GM23248 (cell line): ENCODE measurements around the gene MIP. TPM values are rescaled to one million over a fixed set of nuclear protein-coding genes. Genes with fewer than 3 reads are reported as not detected.

Source experiments
- DNase-seq: peaks from one replicate; pipeline ENCODE4 v3.0.0-alpha.2; 2015
- H2AFZ ChIP-seq: fragments of 200-600 bp; sonication (generic); 2 replicates; pipeline ENCODE4 v1.6.1; 2016; ENCODE audit warnings: antibody characterized with exemption
- H3F3A ChIP-seq: fragments of 200-600 bp; sonication (generic); 2 replicates; pipeline ENCODE4 v1.6.1; 2016; ENCODE audit warnings: mild to moderate bottlenecking, antibody characterized with exemption, mixed run types; ENCODE audit not compliant: insufficient read depth
- H3K27ac ChIP-seq: fragments of 200-600 bp; sonication (generic); 2 replicates; pipeline ENCODE4 v1.5.1; 2016; ENCODE audit warnings: mild to moderate bottlenecking
- H3K27me3 ChIP-seq: fragments of 200-600 bp; sonication (generic); replicated peaks from 2 replicates; pipeline ENCODE4 v1.6.1; 2016; ENCODE audit warnings: mild to moderate bottlenecking; ENCODE audit not compliant: insufficient read depth
- H3K36me3 ChIP-seq: fragments of 200-600 bp; sonication (generic); 2 replicates; pipeline ENCODE4 v1.6.1; 2016; ENCODE audit warnings: low read depth, mild to moderate bottlenecking
- H3K4me1 ChIP-seq: fragments of 200-600 bp; sonication (generic); 2 replicates; pipeline ENCODE4 v1.6.1; 2016; ENCODE audit warnings: mild to moderate bottlenecking; ENCODE audit not compliant: insufficient read depth
- H3K4me2 ChIP-seq: fragments of 200-600 bp; sonication (generic); one replicate; pipeline ENCODE4 v1.6.1; 2016; ENCODE audit warnings: mild to moderate bottlenecking; ENCODE audit not compliant: unreplicated experiment
- H3K4me3 ChIP-seq: fragments of 200-600 bp; sonication (generic); 2 replicates; pipeline ENCODE4 v1.5.1; 2016; ENCODE audit warnings: mild to moderate bottlenecking
- H3K79me2 ChIP-seq: fragments of 200-600 bp; sonication (generic); 2 replicates; pipeline ENCODE4 v1.6.1; 2016; ENCODE audit warnings: mild to moderate bottlenecking; ENCODE audit not compliant: insufficient read depth
- H3K9ac ChIP-seq: fragments of 200-600 bp; sonication (generic); 2 replicates; pipeline ENCODE4 v1.6.1; 2016; ENCODE audit warnings: mild to moderate bottlenecking
- H3K9me2 ChIP-seq: fragments of 200-600 bp; sonication (generic); 2 replicates; pipeline ENCODE4 v1.6.1; 2016; ENCODE audit warnings: mixed run types, mild to moderate bottlenecking, moderate library complexity; ENCODE audit not compliant: insufficient read depth
- H3K9me3 ChIP-seq: fragments of 200-600 bp; sonication (generic); one replicate; pipeline ENCODE4 v1.6.1; 2017; ENCODE audit warnings: low read depth
- H4K20me1 ChIP-seq: fragments of 200-600 bp; sonication (generic); 2 replicates; pipeline ENCODE4 v1.6.0; 2016; ENCODE audit not compliant: insufficient read depth
- EZH2 ChIP-seq: fragments of 200-600 bp; sonication (generic); IDR thresholded peaks from 2 replicates; pipeline ENCODE4 v1.6.1; 2018; ENCODE audit warnings: antibody characterized with exemption, mild to moderate bottlenecking; ENCODE audit not compliant: insufficient read depth, poor library complexity, severe bottlenecking
- EZH2phosphoT487 ChIP-seq: fragments of 200-600 bp; sonication (generic); IDR thresholded peaks from 2 replicates; pipeline ENCODE4 v1.6.1; 2018; ENCODE audit warnings: antibody characterized with exemption, moderate library complexity, mild to moderate bottlenecking, low read depth; ENCODE audit not compliant: insufficient read depth
- WGBS, 2 experiments: methylation state at CpG; one replicate each; pipeline ENCODE4 v1.1.6; 2015 to 2017; ENCODE audit warnings: low lambda C conversion rate in 2 of 2, low coverage in 1 of 2; ENCODE audit errors: missing lambda C conversion rate in 2 of 2; 5-methylcytosine and 5-hydroxymethylcytosine counted together
- in situ Hi-C: fragments of 300-500 bp; cut with MboI; formaldehyde crosslinking; loops from 2 replicates; pipeline ENCODE4 v1.15.0; 2020
- polyA plus RNA-seq: library from polyadenylated mRNA; unstranded; fragments of >200 nt; fragmentation: Nextera tagmentation; extraction: Ambion mirVana; gene quantifications from 2 replicates; pipeline ENCODE4 v1.2.1, GENCODE V29; 2016
- total RNA-seq: library from RNA; depleted of rRNA; stranded (reverse); fragments of >200 nt; shearing (Covaris generic); gene quantifications from 2 replicates; pipeline ENCODE4 v1.2.3, GENCODE V29; 2014

Gene MIP
- total and polyA plus RNA-seq, 2 experiments from 2014 or later = not detected

- DNase-seq = no peak
- WGBS, 2 experiments = 47 to 51% methylated on average over 3 of the region's 3 CpGs
- no peak overlapping the region for H3K27ac ChIP-seq
- H2AFZ ChIP-seq = no peak overlapping the region
- H3K27me3 ChIP-seq = no peaks in the 10 kb centered on the region
- no peaks in the 10 kb centered on the region for H3K4me1 ChIP-seq
- H3K4me2 ChIP-seq = no peak overlapping the region
- H3K9me2 ChIP-seq = no peaks in the 10 kb centered on the region
- in situ Hi-C loops = no loop called here
- no peaks in the 10 kb centered on the region for H3K9me3 ChIP-seq
- no peaks in the 10 kb centered on the region for H3K79me2 ChIP-seq
- H3F3A ChIP-seq = no peaks in the 10 kb centered on the region
- TF ChIP-seq EZH2 (no peak), EZH2phosphoT487 (no peak)
- H4K20me1 ChIP-seq = no peaks in the 10 kb centered on the region
- H3K36me3 ChIP-seq = no peaks in the 10 kb centered on the region
- H3K9ac ChIP-seq = no peak overlapping the region
- H3K4me3 ChIP-seq = no peak overlapping the region
Measured at GRCh38 chr12:56425940-56426438, 28.5 kb downstream of the MIP start.

DNA sequence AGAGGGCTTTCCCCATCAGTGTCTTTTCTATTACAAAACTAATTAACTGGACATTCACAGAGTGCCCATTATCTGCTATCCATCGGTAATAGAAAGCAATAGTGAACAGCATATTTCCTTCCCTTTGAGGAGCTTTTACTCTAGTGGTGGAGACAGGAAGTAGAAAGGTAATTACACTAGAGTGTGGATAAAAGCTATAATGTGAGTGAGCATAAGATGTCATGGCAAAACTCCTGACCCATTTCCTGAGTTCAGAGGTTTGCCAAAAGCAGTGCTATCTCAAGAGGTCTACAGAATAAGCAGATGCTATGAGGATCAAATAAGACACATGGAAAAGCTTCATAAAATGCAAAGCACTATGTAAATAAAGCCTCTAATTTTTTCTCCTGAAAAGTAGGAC, 29.3 kb downstream of the MIP start:
- no peaks in the 10 kb centered on the region for H3K27me3 ChIP-seq
- WGBS, 2 experiments = 95 to 100% methylated on average over 1 of the region's 1 CpG
- DNase-seq = no peak
- H4K20me1 ChIP-seq = no peaks in the 10 kb centered on the region
- no peak overlapping the region for H3K9ac ChIP-seq
- H3F3A ChIP-seq = no peaks in the 10 kb centered on the region
- H3K4me2 ChIP-seq = no peak overlapping the region
- in situ Hi-C loops = no loop called here
- H3K9me3 ChIP-seq = no peaks in the 10 kb centered on the region
- no peak overlapping the region for H2AFZ ChIP-seq
- H3K27ac ChIP-seq = no peak overlapping the region
- no peaks in the 10 kb centered on the region for H3K4me1 ChIP-seq
- TF ChIP-seq EZH2 (no peak), EZH2phosphoT487 (no peak)
- H3K9me2 ChIP-seq = no peaks in the 10 kb centered on the region
- no peaks in the 10 kb centered on the region for H3K36me3 ChIP-seq
- H3K79me2 ChIP-seq = no peaks in the 10 kb centered on the region
- no peak overlapping the region for H3K4me3 ChIP-seq

- TF ChIP-seq EZH2 (no peak), EZH2phosphoT487 (no peak)
- Histone ChIP-seq H3K36me3 (no peaks in the 10 kb centered on the region), H3K4me3 (no peak overlapping the region), H3F3A (no peaks in the 10 kb centered on the region), H3K9ac (no peak overlapping the region), H3K9me2 (no peaks in the 10 kb centered on the region), H3K4me2 (no peak overlapping the region), H3K4me1 (no peaks in the 10 kb centered on the region), H3K27ac (no peak overlapping the region), H3K27me3 (no peaks in the 10 kb centered on the region), H3K79me2 (no peaks in the 10 kb centered on the region), H3K9me3 (no peaks in the 10 kb centered on the region), H4K20me1 (no peaks in the 10 kb centered on the region), H2AFZ (no peak overlapping the region)
- DNase-seq = no peak
- in situ Hi-C loops = no loop called here
- WGBS, 2 experiments = 94 to 97% methylated on average over 6 of the region's 6 CpGs
Measured at GRCh38 chr12:56420411-56420810, 34.0 kb downstream of the MIP start.

GRCh38 chr12:56417739-56418138, 36.7 kb downstream of the MIP start:
- Histone ChIP-seq H3K9me3 (no peaks in the 10 kb centered on the region), H3K4me1 (no peaks in the 10 kb centered on the region), H3K4me2 (no peak overlapping the region), H2AFZ (no peak overlapping the region), H3K27me3 (no peaks in the 10 kb centered on the region), H3F3A (no peaks in the 10 kb centered on the region), H3K4me3 (no peak overlapping the region), H3K27ac (no peak overlapping the region), H3K9ac (no peak overlapping the region), H4K20me1 (no peaks in the 10 kb centered on the region), H3K9me2 (no peaks in the 10 kb centered on the region), H3K36me3 (no peaks in the 10 kb centered on the region), H3K79me2 (no peaks in the 10 kb centered on the region)
- 95% methylated on average over 11 of the region's 11 CpGs for WGBS, 2 experiments
- in situ Hi-C loops = no loop called here
- no peak for DNase-seq
- TF ChIP-seq EZH2 = no peak
- TF ChIP-seq EZH2phosphoT487 = no peak

DNA sequence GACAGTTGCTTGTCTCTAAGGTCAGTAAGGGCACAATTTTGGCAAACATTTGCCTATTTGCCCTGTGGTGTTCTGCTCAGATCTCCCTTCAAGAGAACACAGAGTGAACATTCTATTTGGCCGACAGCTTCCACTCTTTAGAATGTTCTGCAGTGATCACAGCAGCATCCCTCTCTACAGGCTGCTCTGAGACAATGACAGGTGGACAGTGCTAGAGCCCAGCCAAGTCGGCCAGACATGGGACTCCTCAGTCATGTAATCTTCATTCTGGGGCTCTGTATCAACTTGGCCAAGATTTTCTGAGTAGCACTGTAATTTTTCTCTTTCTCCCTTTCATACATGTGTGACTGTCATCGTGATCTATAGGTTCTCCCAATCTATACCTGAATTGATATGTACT, 40.1 kb downstream of the MIP start:
- Histone ChIP-seq H3K4me1 (no peaks in the 10 kb centered on the region), H2AFZ (no peak overlapping the region), H3K4me3 (no peak overlapping the region), H3K36me3 (no peaks in the 10 kb centered on the region), H3K9me3 (no peaks in the 10 kb centered on the region), H3K27ac (no peak overlapping the region), H3K4me2 (no peak overlapping the region), H3K27me3 (no peaks in the 10 kb centered on the region), H3K9me2 (no peaks in the 10 kb centered on the region), H3K79me2 (no peaks in the 10 kb centered on the region), H3F3A (no peaks in the 10 kb centered on the region), H4K20me1 (no peaks in the 10 kb centered on the region), H3K9ac (no peak overlapping the region)
- TF ChIP-seq EZH2phosphoT487 (no peak), EZH2 (no peak)
- 78 to 93% methylated on average over 3 of the region's 3 CpGs for WGBS, 2 experiments
- DNase-seq = no peak
- in situ Hi-C loops = no loop called here
